Neuron (in vitro differentiated cells): Measurements from ENCODE around the gene PSPH.
"Not testable (repeated sequence)": the region's sequence is repeated elsewhere in the genome, so short reads cannot be mapped to it uniquely, and the experiment has no call there.

ENCODE experiments used
- H2AFZ ChIP-seq: one replicate; pipeline ENCODE4 v1.6.1; 2013; ENCODE audit warnings: low read depth, mild to moderate bottlenecking, inconsistent platforms, low read length, moderate library complexity
- H3K27me3 ChIP-seq: one replicate; pipeline ENCODE4 v1.6.1; 2013; ENCODE audit warnings: low read length; ENCODE audit not compliant: insufficient read depth
- H3K36me3 ChIP-seq: one replicate; pipeline ENCODE4 v1.6.1; 2013; ENCODE audit warnings: low read length; ENCODE audit not compliant: insufficient read depth
- H3K4me1 ChIP-seq: one replicate; pipeline ENCODE4 v1.6.1; 2013; ENCODE audit warnings: low read length; ENCODE audit not compliant: insufficient read depth
- H3K4me3 ChIP-seq: 2 replicates; pipeline ENCODE4 v1.5.1; 2013; ENCODE audit warnings: mild to moderate bottlenecking, low read length, moderate library complexity
- H3K9me3 ChIP-seq: one replicate; pipeline ENCODE4 v1.6.1; 2013; ENCODE audit warnings: low read length

Gene PSPH

DNA sequence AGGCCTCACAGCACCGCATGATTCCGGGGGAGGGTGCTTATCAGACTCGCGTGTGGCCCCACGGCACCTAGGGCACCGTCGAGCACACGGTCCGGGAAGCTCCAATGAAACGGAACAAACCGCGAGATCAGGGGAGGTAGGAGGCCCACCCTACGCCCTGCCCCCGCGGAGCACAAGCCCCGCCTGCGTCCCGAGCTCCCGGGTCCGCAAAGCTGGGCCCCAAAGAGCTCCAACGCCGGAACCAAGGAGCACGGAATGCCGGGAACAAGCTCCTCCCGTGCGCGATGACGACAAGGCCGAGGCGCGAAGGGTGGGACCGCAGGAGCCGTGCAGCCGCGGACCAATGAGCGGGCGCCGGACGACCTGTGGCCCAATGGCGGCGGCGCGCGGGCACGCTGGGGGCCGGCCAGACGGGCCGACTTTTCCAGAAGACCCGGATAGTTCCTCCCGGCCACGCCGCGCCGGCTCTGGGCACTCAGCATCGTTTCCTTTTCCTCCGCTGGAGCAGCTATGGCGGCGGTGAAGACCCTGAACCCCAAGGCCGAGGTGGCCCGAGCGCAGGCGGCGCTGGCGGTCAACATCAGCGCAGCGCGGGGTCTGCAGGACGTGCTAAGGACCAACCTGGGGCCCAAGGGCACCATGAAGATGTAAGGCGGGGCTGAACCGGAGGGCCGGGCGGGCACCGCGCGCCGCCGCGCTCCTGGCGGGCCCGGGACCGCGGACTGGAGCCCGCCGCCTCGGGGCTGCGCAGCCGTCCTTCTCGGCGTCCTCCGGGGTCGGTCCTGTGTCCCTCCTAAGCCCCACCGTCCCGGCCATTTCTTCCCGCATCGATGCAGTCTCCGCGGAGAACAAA, at the start of gene PSPH, which contains the start of gene CCT6A:
Gene PSPH (minus strand): TSS at position 106 of the 853 bp plus-strand sequence. CDS start 30,232 bp downstream, outside the sequence.
Gene CCT6A (plus strand): TSS at position 427 of the 853 bp plus-strand sequence. CDS start 84 bp downstream, at position 511.
- peak within 1 kb of the TSS; percentile 50 for H2AFZ ChIP-seq
- peak within 1 kb of the TSS; percentile 71 for H3K4me3 ChIP-seq
- peaks cover 27% of the 10 kb centered on the region for H3K4me1 ChIP-seq

GRCh38 chr7:56099653-56100052, 48.4 kb upstream of the PSPH start:
- Histone ChIP-seq H3K36me3 (no peaks in the 10 kb centered on the region), H3K27me3 (no peaks in the 10 kb centered on the region), H3K4me3 (no peak overlapping the region), H2AFZ (no peak overlapping the region), H3K9me3 (no peaks in the 10 kb centered on the region), H3K4me1 (no peaks in the 10 kb centered on the region)

More for the DNA sequence above, at the start of gene PSPH, which contains the start of gene CCT6A:
- no peaks in the 10 kb centered on the region for H3K27me3 ChIP-seq
- peaks cover 37% of the 10 kb centered on the region for H3K36me3 ChIP-seq
- H3K9me3 ChIP-seq = no peaks in the 10 kb centered on the region

- H3K27me3 ChIP-seq, H3K9me3 ChIP-seq, H3K4me3 ChIP-seq, H3K36me3 ChIP-seq, H2AFZ ChIP-seq, H3K4me1 ChIP-seq: not testable (repeated sequence)
Measured at GRCh38 chr7:56098187-56099008, 47.2 kb upstream of the PSPH start.

DNA sequence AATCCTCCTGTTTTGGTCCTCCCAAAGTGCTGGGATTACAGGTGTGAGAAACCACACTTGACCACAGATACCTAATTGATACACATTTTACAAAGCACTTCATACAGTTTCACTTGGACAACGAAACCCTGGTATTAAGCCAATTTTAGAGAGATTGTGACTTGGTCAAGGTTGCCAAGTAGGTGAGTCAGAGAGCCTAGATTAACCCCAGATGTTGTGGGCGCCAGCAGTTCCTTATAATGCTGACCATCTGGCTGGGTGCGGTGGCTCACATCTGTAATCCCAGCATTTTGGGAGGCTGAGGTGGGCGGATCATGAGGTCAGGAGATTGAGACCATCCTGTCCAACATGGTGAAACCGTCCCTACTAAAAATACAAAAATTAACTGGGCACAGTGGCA, 46.5 kb upstream of the PSPH start:
- no peaks in the 10 kb centered on the region for H3K27me3 ChIP-seq
- no peaks in the 10 kb centered on the region for H3K4me1 ChIP-seq
- no peak overlapping the region for H2AFZ ChIP-seq
- H3K4me3 ChIP-seq = no peak overlapping the region
- H3K36me3 ChIP-seq = no peaks in the 10 kb centered on the region
- H3K9me3 ChIP-seq = no peaks in the 10 kb centered on the region

DNA sequence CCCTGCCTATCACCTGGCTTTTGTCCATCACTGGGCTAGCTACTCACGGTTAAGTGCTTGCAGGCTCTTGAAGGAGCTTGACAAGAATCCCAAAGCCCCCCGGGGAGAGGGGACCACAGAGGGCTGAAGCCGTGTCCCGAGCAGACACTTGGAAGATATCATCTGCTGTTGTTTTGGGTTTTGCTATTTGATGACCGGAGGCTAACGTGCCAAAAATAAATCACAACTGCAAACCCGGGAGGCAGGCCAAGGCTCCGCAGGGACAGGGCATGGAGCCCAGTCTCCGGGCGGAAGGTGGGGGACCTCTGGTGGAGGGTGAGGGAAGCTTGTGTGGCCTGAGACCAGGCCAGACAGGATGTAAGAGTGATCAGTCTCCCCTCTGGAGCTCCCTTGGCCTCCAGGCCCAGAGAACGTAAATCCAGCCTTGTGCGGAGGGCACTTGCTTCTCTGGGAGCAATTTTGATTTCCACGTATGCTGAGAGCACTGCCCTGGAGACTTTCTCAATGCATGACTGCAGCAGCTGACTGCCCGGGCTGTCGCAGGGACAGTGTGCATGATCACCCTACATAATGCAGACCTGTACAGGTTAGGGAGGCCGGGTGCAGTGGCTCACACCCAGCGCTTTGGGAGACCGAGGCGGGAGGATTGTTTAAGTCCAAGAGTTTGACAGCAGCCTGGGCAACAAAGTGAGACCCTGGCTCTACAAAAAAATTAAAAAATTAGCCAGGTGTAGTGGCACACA, 41.7 kb upstream of the PSPH start, which contains the start of gene PHKG1:
Gene PHKG1 (minus strand): TSS at position 164 of the 743 bp plus-strand sequence. CDS start 4,011 bp downstream, outside the sequence.
- no peak within 1 kb of the TSS for H3K4me3 ChIP-seq
- no peaks in the 10 kb centered on the region for H3K4me1 ChIP-seq
- H3K27me3 ChIP-seq = no peaks in the 10 kb centered on the region
- H3K9me3 ChIP-seq = no peaks in the 10 kb centered on the region
- no peaks in the 10 kb centered on the region for H3K36me3 ChIP-seq
- H2AFZ ChIP-seq = no peak within 1 kb of the TSS

GRCh38 chr7:56092388-56092787, 41.1 kb upstream of the PSPH start:
- not testable (repeated sequence) for H2AFZ ChIP-seq, H3K9me3 ChIP-seq, H3K36me3 ChIP-seq, H3K27me3 ChIP-seq, H3K4me1 ChIP-seq, H3K4me3 ChIP-seq

DNA sequence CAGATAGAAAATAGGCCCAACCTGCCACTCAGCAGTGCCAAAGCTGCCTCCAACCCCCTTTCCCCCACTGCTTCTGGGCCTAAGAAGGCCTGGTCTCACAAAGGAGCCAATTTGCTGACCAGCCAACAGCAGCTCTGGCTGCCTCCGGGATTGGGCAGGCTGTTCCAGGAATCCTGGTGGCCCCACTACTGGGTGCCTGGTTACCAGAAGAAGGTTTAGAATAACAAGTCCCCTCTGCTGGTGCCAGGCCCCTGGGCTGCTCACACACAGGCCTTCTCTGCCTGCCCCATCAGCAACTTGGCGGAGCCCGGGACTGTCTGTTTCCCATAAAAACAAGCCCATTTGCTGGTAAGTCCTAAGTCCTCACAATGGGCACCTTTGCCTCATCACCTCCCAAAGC, 40.3 kb upstream of the PSPH start:
- no peaks in the 10 kb centered on the region for H3K4me1 ChIP-seq
- H3K4me3 ChIP-seq = no peak overlapping the region
- H3K9me3 ChIP-seq = no peaks in the 10 kb centered on the region

GRCh38 chr7:56087445-56087844, 36.2 kb upstream of the PSPH start:
- H3K4me3 ChIP-seq = no peak overlapping the region
- no peak overlapping the region for H2AFZ ChIP-seq
- no peaks in the 10 kb centered on the region for H3K27me3 ChIP-seq

More for the DNA sequence above, 40.3 kb upstream of the PSPH start:
- no peak overlapping the region for H2AFZ ChIP-seq
- H3K36me3 ChIP-seq = no peaks in the 10 kb centered on the region
- no peaks in the 10 kb centered on the region for H3K27me3 ChIP-seq

GRCh38 chr7:56086761-56087160, 35.5 kb upstream of the PSPH start:
- H3K4me3 ChIP-seq = no peak overlapping the region
- H2AFZ ChIP-seq = no peak overlapping the region
- H3K36me3 ChIP-seq = no peaks in the 10 kb centered on the region
- no peaks in the 10 kb centered on the region for H3K4me1 ChIP-seq
- no peaks in the 10 kb centered on the region for H3K9me3 ChIP-seq
- no peaks in the 10 kb centered on the region for H3K27me3 ChIP-seq

More at GRCh38 chr7:56087445-56087844, 36.2 kb upstream of the PSPH start:
- no peaks in the 10 kb centered on the region for H3K36me3 ChIP-seq
- no peaks in the 10 kb centered on the region for H3K4me1 ChIP-seq
- H3K9me3 ChIP-seq = no peaks in the 10 kb centered on the region

DNA sequence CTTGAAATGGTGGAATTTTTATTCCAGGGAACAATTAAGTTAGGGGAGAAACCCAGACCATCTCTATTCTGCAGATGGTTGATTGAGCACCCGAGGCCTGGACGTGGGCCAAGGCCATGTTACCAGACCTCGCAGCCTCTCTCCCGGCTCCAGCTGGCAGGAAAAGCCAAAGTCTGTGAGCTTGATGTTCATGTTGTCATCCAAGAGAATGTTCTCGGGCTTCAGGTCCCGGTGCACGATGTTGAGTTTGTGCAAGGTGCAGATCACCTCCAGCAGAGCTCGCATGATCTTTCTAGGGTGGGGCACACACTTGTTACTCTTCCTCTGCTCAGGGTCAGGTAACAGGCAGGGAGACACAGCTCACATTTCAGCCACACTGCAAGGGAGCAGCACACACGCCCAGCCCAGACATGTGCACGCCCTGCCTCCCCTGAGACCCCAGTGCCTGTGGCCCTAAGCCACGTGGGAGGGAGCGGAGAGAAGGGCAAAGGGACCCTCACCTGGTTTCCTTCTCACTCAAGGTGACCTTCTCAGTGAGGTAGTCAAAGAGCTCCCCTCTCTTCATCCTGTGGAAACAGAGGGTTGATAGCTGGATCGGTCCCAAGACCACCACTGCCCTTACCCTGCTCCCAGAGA, 32.0 kb upstream of the PSPH start:
- Histone ChIP-seq H3K4me3 (no peak overlapping the region), H3K9me3 (no peaks in the 10 kb centered on the region), H2AFZ (no peak overlapping the region), H3K4me1 (no peaks in the 10 kb centered on the region), H3K36me3 (peaks cover 8% of the 10 kb centered on the region), H3K27me3 (no peaks in the 10 kb centered on the region)

DNA sequence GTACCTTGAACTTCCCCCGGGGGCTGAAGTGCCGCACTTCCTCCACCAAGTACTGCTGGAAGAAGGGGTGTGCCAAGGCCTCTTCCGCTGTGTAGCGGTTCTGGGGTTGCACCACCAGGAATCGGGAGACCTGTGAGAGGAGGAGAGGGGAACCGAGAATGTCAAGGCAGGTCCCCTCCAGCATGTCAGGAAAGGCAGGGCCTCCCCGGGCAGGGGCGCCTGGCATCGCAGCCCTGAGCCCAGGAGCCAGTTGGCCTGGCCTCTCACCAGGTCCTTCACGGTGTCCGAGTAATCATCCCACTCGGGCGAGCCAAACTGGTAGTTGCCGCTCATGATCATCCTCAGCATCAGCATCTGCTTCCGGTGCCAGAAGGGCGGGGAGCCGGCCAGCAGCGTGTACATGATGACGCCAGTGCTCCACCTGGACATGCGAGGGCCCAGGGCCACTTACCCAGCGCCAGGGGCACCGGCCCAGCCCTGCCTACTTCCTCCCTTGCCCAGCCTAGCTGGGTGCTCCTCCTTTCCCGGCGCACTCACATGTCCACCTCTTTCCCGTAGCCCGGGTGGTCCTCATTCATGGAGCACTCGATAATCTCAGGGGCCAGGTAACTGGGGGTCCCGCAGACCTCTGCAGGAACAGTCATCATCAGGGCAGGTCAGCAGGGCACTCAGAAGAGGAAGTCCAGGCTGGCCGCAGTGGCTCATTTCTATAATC, 30.5 kb upstream of the PSPH start:
- Histone ChIP-seq H3K27me3 (no peaks in the 10 kb centered on the region), H3K36me3 (peaks cover 13% of the 10 kb centered on the region)

More for the DNA sequence above, 30.5 kb upstream of the PSPH start:
- no peaks in the 10 kb centered on the region for H3K4me1 ChIP-seq
- no peak overlapping the region for H2AFZ ChIP-seq
- no peaks in the 10 kb centered on the region for H3K9me3 ChIP-seq
- H3K4me3 ChIP-seq = no peak overlapping the region
